Measurements from ENCODE around the gene FAM234B. TPM values are rescaled to one million over a fixed set of nuclear protein-coding genes. Genes with fewer than 3 reads are reported as not detected.
A peak's percentile ranks its signal among the peaks of the same experiment; 100 is the strongest.

Gene FAM234B
- polyA plus RNA-seq, 3 donors: 1.6 to 3.2 (median 2.0) TPM

GRCh38 chr12:13001775-13002040 is 42.5 kb upstream of the FAM234B start:
- intact Hi-C loops (cut with micrococcal nuclease): loop anchor here (5.0 kb wide), 3 partner anchors 96 to 211 kb away; partner anchors contain the start of gene GSG1 (in 1 of the 2)
- no peaks in the 10 kb centered on the region for H3K9me3 ChIP-seq (replicated peaks in 1 of 2; ENCODE audit: control insufficient read depth in 1 of 2, insufficient read depth in 1 of 2, low read length in 2 of 2)
- Mint-ChIP-seq H3K4me3 (peak overlapping the region; percentile 90 to 97), H3K4me1 (peaks cover 61% of the 10 kb centered on the region), H3K36me3 (peaks cover 6 to 16% of the 10 kb centered on the region in 2 donors), H3K27ac (peak overlapping the region; percentile 91 to 97 (median 94)), H3K27me3 (ENCODE audit: low read depth in 3 of 3) (peaks cover 0 to 3% (median 2%) of the 10 kb centered on the region in 3 donors), H3K9me3 (peaks cover 0 to 2% (median 0%) of the 10 kb centered on the region in 7 donors)
- peak overlapping the region; percentile 95 for H3K9ac ChIP-seq (ENCODE audit: insufficient read depth, low read length, poor library complexity, severe bottlenecking)
- peak overlapping the region; percentile 95 to 97 for H3K27ac ChIP-seq (ENCODE audit: low read depth in 1 of 2, low read length in 2 of 2)
- no peaks in the 10 kb centered on the region for H4K20me1 ChIP-seq (ENCODE audit: insufficient read depth, low read length)
- no peaks in the 10 kb centered on the region for H3K27me3 ChIP-seq (ENCODE audit: control insufficient read depth in 2 of 2, insufficient read depth in 2 of 2, low read length in 2 of 2)
- peak in 1 of 3 donors; percentile 10 for DNase-seq
- H3K79me2 ChIP-seq (ENCODE audit: insufficient read depth, low read length): peaks cover 41% of the 10 kb centered on the region
- peak overlapping the region; percentile 89 for H2AFZ ChIP-seq (ENCODE audit: insufficient read depth, low read depth, low read length, poor library complexity, severe bottlenecking)
- H3K36me3 ChIP-seq (replicated peaks in 1 of 2; ENCODE audit: control insufficient read depth in 1 of 2, insufficient read depth in 2 of 2, low read length in 2 of 2): no peaks in the 10 kb centered on the region
- H3K4me1 ChIP-seq (ENCODE audit: control insufficient read depth in 1 of 2, insufficient read depth in 2 of 2, low read length in 2 of 2): peaks cover 39 to 44% of the 10 kb centered on the region in 2 donors
- TF ChIP-seq, protein P1, sequence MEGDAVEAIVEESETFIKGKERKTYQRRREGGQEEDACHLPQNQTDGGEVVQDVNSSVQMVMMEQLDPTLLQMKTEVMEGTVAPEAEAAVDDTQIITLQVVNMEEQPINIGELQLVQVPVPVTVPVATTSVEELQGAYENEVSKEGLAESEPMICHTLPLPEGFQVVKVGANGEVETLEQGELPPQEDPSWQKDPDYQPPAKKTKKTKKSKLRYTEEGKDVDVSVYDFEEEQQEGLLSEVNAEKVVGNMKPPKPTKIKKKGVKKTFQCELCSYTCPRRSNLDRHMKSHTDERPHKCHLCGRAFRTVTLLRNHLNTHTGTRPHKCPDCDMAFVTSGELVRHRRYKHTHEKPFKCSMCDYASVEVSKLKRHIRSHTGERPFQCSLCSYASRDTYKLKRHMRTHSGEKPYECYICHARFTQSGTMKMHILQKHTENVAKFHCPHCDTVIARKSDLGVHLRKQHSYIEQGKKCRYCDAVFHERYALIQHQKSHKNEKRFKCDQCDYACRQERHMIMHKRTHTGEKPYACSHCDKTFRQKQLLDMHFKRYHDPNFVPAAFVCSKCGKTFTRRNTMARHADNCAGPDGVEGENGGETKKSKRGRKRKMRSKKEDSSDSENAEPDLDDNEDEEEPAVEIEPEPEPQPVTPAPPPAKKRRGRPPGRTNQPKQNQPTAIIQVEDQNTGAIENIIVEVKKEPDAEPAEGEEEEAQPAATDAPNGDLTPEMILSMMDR (IDR thresholded peaks at IDR 0.05): no peak
- 49% methylated on average over 16 of the region's 16 CpGs for WGBS (ENCODE audit: insufficient coverage)
- H3K4me3 ChIP-seq (replicated peaks in 1 of 3; ENCODE audit: low read depth in 2 of 3, low read length in 3 of 3): peak overlapping the region; percentile 46 to 91 (median 89)
- peak overlapping the region; percentile 95 for H3K4me2 ChIP-seq (replicated peaks; ENCODE audit: extremely low read depth, low read length, poor library complexity, severe bottlenecking)

- peaks cover 56% of the 10 kb centered on the region for H3K4me1 Mint-ChIP-seq
- peak overlapping the region in 1 of 3 experiments; percentile 91 for H3K4me3 ChIP-seq (replicated peaks in 1 of 3; ENCODE audit: low read depth in 2 of 3, low read length in 3 of 3)
- H3K9me3 ChIP-seq (replicated peaks in 1 of 2; ENCODE audit: control insufficient read depth in 1 of 2, insufficient read depth in 1 of 2, low read length in 2 of 2): no peaks in the 10 kb centered on the region
- no peak overlapping the region for H2AFZ ChIP-seq (ENCODE audit: insufficient read depth, low read depth, low read length, poor library complexity, severe bottlenecking)
- H3K27ac ChIP-seq (ENCODE audit: low read depth in 1 of 2, low read length in 2 of 2): peak overlapping the region in 1 of 2 donors; percentile 95
- no peaks in the 10 kb centered on the region for H3K27me3 ChIP-seq (ENCODE audit: control insufficient read depth in 2 of 2, insufficient read depth in 2 of 2, low read length in 2 of 2)
- DNase-seq: no peak
- TF ChIP-seq, protein P1 (IDR thresholded peaks at IDR 0.05): no peak
- peaks cover 0 to 3% (median 2%) of the 10 kb centered on the region in 3 donors for H3K27me3 Mint-ChIP-seq (ENCODE audit: low read depth in 3 of 3)
- peaks cover 35 to 39% of the 10 kb centered on the region in 2 donors for H3K4me1 ChIP-seq (ENCODE audit: control insufficient read depth in 1 of 2, insufficient read depth in 2 of 2, low read length in 2 of 2)
- WGBS (ENCODE audit: insufficient coverage): 95% methylated on average over 6 of the region's 10 CpGs
- peaks cover 0 to 2% (median 0%) of the 10 kb centered on the region in 7 donors for H3K9me3 Mint-ChIP-seq
- intact Hi-C loops (cut with micrococcal nuclease): loop anchor here (5.0 kb wide), 3 partner anchors 95 to 210 kb away; partner anchors contain the start of gene GSG1 (in 1 of the 2)
- peaks cover 4 to 12% of the 10 kb centered on the region in 2 donors for H3K36me3 Mint-ChIP-seq
- no peaks in the 10 kb centered on the region for H4K20me1 ChIP-seq (ENCODE audit: insufficient read depth, low read length)
- H3K27ac Mint-ChIP-seq: peak overlapping the region in 4 of 7 donors; percentile 94 to 97 (median 96)
- H3K4me2 ChIP-seq (replicated peaks; ENCODE audit: extremely low read depth, low read length, poor library complexity, severe bottlenecking): peak overlapping the region; percentile 95
- H3K36me3 ChIP-seq (replicated peaks in 1 of 2; ENCODE audit: control insufficient read depth in 1 of 2, insufficient read depth in 2 of 2, low read length in 2 of 2): no peaks in the 10 kb centered on the region
- H3K79me2 ChIP-seq (ENCODE audit: insufficient read depth, low read length): peaks cover 33% of the 10 kb centered on the region
- H3K9ac ChIP-seq (ENCODE audit: insufficient read depth, low read length, poor library complexity, severe bottlenecking): no peak overlapping the region
- peak overlapping the region; percentile 90 to 97 for H3K4me3 Mint-ChIP-seq
These were observed 41.7 kb upstream of the FAM234B start for GRCh38 chr12:13002301-13003097.
